Stimulated activated CD8-positive, alpha-beta memory T cell treated with anti-CD3 and anti-CD28 coated beads, Interleukin-4, amount 100 ng/mL, for 48 hours (primary cell): ENCODE measurements around the gene RAPGEF1.
A peak's percentile ranks its signal among the peaks of the same experiment; 100 is the strongest.

Experiments used
- DNase-seq: peaks from one replicate; pipeline ENCODE4 v3.0.0-alpha.2; 2020

RAPGEF1 gene

DNA sequence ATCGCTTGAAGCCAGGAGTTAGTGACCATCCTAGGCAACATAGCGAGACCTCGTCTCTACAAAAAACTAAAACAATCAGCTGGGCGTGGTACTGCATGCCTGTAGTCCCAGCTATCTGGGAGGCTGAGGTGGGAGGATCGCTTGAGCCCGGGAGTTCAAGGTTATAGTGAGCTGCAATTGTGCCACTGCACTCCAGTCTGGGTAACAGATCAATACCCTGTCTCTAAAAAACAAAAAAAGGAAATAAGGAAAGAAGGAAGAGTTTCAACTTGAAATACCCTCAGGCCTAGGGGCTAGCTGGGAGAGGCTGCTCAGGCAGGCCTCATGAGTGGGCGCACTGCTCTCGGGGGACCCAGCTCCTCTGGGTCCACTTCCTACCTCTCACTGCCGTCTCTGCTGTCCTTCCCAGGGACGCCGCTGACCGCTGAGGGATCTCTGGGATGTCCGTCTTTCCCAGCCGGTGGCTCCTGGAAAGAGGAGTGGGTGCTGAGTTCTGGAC is 138.1 kb downstream of the RAPGEF1 start:
- no peak for DNase-seq

GRCh38 chr9:131598121-131598520 is 141.8 kb downstream of the RAPGEF1 start:
- no peak for DNase-seq

GRCh38 chr9:131597246-131597645 is 142.6 kb downstream of the RAPGEF1 start:
- DNase-seq = no peak

DNA sequence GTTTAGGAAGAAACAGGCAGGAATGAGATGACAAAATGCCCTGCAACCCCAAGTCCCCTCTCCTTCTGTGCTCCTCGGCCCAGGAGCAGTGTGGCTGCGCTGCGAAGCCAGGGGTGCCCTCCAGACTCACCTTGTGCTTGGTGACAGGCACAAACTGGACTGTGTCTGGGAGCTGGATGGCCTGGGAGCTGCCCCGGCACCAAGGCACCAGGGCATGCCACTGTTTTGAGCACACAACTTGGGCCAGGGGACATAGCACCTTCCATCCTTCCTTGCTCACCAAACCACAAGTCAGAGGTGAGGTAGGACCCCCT is 143.5 kb downstream of the RAPGEF1 start:
- DNase-seq = no peak

DNA sequence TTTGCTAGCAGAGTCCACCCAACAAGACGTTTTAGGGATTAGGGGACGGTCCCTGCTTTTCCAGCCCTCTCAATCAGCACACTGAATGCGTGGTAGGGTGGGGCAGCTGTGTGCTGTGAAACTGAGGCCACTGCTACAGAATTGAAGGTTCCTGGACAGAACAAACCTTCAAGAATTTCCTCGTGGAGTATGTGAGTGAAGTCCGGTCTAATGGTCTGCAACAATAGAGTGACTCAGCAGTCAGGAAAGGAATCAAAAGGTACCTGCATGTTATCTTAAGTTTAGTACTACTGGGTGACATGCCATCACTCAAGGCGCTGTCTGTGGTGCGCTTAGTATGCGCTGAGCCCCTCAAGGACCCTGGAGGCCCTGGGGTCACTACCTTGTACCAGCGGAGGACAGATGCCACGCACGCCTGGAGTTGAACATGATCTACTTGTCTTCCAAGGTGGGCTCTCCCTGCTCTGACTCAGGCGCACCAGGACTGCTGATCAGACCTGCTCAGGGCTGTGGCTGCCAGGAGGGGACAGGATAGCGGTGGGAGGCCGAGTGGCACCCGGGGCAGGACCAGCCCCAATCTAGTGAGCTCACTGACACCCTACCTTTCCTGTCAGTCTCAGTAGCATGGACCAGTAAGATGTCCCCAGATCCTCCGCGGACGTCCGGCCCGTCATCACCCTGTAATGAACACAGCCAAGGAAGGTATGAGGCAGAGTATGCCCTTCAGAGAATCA is 144.0 kb downstream of the RAPGEF1 start:
- DNase-seq = no peak

DNA sequence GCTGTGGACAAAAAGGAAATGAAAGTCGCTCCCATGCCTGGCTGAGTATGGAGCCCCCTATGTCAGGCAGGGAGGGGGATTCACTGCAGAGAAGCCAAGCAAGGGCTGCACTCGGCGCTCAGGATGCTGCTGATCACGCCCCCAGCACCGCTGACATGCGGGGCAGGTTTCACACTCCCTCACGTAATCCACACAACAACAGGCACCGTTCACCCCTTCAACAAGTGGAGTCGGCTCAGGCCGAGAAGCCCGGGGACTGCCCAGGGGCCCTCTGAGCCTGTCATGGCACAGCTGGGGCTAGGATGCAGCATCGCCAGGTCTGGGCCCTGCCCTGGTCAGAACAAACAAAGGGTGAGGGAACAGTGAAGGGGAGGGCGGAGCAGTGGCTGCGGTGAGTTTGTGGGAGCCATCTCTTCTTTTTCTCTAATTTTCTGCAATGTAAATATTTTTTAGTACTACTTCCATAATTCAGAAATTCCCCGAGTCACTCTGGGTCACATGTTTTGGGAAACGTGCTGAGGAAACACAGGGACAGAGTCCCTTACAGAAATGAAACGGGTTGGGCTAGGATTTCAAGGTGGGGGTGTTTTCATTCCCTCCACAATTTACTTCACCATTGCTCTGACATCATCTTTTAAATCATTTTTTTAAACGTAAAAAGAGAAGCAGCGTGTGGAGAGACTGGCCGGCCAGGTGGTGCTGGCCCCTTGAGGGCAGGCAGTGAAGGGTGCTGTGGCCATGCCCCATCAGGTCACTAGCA is 144.8 kb downstream of the RAPGEF1 start:
- DNase-seq = no peak

DNA sequence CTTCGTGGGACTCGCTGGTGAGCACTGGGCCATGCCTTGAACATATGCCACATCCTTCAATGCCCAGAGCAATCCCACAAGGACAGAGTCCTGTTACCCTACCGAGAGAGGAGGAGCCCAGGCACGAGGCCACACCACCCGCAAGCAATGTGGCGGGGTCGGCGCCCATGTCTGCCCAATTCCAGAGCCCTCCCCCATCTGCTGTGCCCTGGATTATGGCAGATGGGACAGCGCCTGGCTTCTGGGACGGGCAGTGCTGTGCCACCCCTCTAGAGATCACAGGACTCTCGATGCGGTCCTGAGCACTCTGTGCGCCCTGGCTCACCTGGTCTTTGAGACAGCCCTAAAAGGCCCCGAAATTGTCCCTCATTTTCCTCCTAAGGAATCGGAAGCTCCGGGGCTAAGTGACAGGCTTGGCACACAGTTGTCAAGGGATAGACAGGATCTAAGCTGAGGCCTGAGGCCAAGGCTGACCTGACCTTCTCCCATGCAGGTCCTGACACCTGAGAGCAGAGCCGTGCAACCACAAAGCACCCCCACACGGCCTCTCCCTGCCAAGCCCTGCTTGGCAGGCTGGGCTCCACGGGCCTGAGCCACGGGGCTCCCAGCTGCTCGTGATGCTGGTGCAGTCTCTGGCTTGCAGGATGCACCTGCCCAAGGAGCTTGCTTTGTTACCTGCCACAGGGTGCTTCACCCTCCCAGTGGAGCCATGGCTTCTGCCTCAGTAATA is 145.8 kb downstream of the RAPGEF1 start:
- DNase-seq = no peak

DNA sequence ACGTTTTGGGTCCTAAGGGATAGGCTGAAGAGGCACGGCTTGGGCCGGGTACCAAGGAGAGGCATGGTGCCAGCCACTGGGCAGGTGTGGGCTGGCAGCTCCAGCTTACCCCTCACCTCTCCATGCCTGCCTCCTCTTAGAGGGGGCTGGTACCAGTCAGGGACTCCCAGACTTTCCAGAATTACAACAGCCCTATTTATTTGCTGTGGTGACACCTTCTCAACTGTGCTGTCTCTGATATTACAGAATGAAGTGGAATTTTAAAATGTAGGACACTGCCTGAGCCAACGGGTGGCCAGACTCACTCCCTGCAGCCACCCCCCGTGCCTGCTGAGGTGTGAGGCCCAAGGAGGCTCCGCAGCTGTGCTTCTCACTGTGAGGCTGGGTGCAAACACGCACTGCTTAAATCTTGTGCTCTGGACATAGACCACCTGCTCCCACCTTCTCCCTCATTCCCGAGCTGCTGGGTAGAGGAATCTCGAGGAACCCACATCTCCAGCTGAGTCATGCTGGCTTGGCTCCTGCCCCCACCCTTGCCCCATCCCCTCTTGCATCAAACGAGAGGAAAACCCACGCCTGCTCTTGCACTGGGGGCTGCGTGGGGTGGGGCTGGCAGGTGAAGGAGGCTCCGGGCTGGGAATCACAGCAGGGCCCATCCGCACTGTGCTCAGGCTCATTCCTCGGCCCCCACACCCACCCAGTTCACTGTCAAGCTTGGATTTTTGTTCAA is 146.6 kb downstream of the RAPGEF1 start:
- DNase-seq = no peak

DNA sequence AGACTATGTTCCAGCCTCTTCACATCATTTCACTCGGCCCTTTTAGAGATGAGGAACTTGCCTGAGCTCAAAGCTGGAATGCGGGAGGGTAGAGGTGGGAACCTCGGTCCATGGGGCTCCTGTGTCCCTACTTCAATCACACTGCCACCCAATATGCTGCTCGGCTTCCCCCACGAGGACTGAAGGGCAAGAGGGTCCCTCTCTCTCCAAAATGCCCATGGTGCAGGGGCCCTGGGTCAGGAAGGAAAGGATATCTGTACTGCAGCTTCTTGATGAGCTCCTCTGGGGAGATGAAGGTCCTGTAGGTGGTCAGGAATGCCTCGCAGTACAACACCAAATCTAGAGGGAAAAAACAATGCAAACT is 148.0 kb downstream of the RAPGEF1 start:
- no peak for DNase-seq

DNA sequence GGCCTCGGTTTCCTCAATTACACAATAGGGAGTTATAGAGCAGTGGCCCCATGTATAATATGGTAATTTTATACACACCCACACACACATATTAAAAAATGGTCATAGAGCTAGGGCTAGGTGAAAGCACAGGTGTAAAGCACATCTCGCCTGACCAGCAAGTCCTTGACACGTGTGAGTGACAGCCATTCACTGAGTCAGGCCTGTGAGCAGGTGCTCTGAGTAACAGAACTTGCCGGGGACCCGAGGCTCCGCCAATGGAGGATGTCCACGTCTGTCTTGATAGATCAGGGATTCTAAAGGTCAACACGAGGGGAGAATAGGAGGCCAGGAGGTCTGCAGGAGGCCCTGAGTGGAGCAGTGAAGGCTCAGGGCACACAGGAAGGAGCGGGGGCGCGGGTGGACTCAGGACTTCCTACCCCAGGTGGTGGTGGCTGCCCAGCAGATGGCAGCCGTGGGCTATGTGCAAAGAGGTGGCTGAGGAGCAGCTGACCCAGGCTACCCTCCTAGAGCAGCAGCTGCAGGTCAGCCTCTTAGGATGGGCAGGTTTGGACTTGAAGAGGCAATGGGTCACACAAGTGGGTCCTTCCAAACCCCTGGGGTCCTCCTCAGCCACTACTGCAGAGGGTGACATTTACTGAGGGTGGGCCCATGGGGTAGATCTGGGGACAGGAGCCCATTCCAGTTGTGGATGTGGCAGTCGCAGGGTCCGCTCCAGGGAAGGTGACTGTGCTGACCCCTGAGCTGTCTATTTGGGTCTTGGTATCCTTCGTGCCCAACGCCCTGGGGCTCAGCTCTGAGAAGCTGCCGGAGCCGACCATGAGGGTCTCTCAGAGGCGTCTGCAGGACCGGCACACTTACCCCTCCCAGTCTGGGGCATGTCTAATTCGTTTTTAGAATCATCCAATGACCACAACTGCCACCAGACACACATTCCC is 148.7 kb downstream of the RAPGEF1 start:
- peak; percentile 83 for DNase-seq

- DNase-seq = no peak
Measured at GRCh38 chr9:131590449-131590848, 149.4 kb downstream of the RAPGEF1 start.

GRCh38 chr9:131589993-131590392 is 149.9 kb downstream of the RAPGEF1 start:
- DNase-seq = no peak

- DNase-seq = no peak
Measured at GRCh38 chr9:131589124-131589711, 150.7 kb downstream of the RAPGEF1 start.

- DNase-seq = no peak
Measured at GRCh38 chr9:131588396-131588795, 151.5 kb downstream of the RAPGEF1 start.

DNA sequence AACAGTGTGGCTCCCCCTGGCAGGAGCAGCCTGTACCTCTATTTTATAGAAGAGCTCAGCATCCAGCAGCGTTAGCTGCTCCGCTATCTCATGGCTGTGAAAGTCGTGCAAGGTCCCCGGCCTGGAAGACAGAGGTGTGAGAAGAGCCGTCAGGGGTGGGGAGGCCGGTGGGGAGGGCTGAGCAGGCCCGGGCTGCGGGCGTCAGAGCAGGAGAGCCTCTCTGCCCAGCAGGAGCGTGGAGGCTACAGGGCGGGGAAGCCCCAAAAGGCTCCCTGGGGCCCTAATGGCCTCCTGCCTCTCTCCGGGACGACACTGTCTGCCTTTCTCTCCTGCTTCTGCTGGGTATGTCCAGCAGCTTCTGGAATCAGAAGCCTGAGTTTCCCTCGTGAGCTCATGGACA is 152.0 kb downstream of the RAPGEF1 start:
- no peak for DNase-seq

DNA sequence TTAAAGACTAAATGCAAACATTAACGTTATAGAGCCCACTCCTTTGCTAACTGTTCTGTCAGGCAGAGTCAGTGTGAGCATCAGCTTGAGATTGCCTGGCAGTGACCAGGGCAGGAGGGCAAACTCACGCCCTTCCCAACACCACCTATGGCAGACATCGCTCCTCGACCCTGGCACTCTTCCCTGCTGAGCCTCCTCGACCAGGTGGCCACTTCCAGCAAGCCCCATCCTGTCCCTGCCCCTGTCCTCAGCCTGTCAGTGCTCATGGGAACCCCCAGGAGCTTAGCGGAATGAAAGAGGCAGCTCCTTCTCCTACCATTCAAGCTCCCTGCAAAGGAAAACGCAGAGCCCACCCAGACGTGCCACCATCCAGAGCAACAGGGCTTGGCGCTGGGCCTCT is 152.5 kb downstream of the RAPGEF1 start:
- DNase-seq = no peak

DNA sequence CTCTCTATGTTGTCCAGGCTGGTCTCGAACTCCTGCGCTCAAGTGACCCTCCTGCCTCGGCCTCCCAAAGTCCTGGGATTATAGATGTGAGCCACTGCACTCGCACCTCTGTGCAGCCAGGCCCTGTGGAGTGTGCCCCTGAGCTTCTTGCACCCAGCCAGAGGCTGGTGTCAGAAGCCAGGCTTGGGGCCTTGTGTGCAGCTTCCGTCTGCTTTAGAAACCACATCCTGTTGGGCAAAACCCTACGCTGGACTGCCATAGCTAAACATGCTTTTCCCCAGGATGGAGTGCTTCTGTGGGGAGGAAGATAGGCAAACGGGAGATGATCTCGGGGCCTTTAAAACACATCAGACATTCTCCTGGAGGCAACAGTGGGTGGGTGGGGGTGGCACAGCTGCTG is 154.5 kb downstream of the RAPGEF1 start:
- DNase-seq = peak; percentile 45

DNA sequence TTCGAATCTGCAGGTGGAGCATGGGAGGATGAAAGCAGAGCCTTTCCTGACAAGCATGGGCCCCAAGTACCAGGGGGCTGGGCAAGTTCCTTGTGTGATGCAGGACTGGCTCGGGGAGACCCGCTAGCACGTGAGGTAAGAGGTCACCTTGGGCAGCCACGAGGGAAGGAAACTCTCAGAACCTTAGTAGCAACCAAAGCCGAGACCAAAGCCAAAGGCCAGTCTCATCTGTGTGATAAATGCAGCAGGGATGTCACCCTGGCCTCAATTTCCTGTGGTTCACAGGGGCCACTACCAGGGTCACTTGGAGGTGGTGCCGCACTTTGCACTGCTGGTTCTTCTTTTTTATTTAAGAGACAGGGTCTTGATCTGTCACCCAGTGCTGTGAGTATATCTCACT is 155.0 kb downstream of the RAPGEF1 start:
- no peak for DNase-seq

- no peak for DNase-seq
Measured at GRCh38 chr9:131583836-131584555, 155.9 kb downstream of the RAPGEF1 start.

DNA sequence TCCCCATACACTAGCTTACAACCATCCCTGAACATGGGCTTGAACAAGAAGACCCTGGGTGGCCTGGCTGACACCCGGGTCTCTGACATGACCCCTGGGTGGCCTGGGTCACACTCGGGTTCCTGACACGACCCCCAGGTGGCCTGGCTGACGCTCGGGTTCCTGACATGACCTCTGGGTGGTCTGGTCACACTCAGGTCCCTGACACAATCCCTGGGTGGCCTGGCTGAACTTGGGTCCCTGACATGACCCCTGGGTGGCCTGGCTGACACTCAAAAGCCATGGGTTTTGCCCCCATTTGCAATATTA is 156.6 kb downstream of the RAPGEF1 start:
- DNase-seq = no peak
